HTERT RPE-1 (cell line): Measurements from ENCODE around the gene XPC.
"Not testable (repeated sequence)": the region's sequence is repeated elsewhere in the genome, so short reads cannot be mapped to it uniquely, and the experiment has no call there.

Experiments
- in situ Hi-C: fragments of 300-500 bp; cut with MboI; formaldehyde crosslinking; loops from 4 replicates; pipeline ENCODE4 v1.14.3; 2020; ENCODE audit warnings: low sequenced_read_pairs

Gene XPC

GRCh38 chr3:14122301-14122700 lies 56.1 kb downstream of the XPC start:
- in situ Hi-C loops = no loop called here

DNA sequence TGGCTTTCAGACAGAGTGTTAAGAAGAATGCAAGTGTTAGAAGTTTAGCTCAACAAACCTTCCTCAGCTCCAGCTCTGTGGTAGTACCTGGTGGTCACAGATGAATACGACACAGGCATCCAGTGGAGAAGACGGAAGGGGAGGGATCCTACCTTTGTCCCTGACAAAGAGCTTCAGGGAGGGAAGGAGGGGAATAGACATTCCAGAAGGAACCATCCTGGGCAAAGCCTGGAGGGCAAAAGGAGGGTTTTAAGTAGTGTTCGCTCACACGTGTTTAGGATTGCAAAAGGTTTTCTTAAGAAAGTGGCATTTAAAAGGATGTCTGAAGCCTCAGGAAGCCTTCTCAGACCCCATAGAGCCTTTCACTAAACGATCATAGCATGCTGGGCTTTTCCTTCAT lies 56.5 kb downstream of the XPC start:
- in situ Hi-C loops = no loop called here

DNA sequence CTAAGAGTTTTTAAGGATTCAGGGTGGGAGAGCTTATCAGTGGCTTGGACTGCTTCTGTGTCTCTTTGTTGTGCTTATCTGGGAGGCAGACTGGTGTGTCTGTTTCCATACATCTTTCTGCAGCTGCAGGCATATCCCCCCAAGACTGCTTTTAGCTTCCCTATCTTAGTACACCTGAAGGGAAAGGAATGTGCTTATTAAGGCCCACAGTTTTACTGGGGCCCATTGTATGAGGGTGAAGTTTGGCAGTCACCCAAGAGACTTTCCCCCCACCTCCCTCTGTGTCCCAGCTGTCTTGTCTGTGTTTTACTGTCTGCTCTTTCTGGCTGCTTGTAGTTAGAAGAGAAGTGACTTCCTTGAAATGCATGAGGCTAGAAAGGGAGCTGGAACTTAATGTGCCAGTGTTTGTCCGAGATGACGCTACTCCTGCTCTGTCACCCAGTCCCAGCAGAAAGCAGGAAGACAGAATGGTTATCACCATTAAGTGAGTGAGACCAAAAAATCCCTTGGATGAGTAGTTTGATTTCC lies 57.4 kb downstream of the XPC start:
- in situ Hi-C loops = not testable (repeated sequence)

- in situ Hi-C loops = no loop called here
Observed at GRCh38 chr3:14120111-14120920, 58.1 kb downstream of the XPC start.

- in situ Hi-C loops = no loop called here
Observed at GRCh38 chr3:14119651-14120050, 58.8 kb downstream of the XPC start.

DNA sequence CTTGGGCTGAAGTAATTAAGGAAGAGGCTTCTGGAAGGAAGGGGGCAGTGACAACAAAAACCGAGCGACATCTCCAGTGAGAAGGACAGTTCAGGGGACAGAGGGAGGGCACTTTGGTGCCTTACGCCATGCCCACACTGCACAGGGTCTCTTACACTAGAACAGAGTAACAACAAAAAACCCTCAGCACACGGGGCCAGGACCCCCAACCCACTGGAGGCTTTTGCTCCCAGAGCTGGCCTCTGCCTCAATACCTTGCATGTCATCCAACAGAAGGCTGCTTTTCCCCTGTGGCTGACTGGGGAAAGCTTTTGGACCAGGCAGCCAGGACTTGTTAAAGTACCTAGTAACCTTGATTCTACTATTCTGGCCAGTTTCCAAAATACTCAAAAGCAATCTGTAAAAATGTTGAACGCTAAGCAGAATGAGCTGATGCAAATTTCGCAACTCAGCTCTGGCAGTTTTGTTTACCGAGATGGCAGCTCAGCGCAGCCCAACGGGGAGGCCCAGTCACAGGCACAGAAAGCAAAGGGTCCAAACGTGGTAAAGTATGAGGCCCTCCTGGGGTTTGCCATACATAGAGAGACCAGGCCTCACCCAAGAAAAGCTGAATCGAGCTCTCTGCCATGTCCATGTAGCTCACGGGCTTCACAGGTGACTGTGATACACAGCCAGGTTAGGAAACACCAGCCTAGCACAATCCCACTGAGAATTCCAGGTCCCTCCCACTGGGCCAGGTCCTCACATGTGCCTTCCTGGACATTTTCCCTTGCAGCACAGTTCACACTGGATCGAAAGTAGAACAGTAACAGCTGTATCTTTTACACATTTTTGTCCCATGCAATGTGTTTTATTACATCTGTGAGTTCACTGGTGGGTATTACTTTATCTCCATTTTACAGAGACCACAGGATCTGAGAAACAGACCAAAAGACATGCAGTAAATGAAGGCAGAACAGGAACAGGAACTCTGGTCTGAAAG lies 59.7 kb downstream of the XPC start:
- in situ Hi-C loops = no loop called here

- in situ Hi-C loops = no loop called here
Observed at GRCh38 chr3:14117468-14118399, 60.7 kb downstream of the XPC start.

- in situ Hi-C loops = no loop called here
Observed at GRCh38 chr3:14113965-14114635, 64.3 kb downstream of the XPC start.

- in situ Hi-C loops = no loop called here
Observed at GRCh38 chr3:14110699-14111098, 67.7 kb downstream of the XPC start.

DNA sequence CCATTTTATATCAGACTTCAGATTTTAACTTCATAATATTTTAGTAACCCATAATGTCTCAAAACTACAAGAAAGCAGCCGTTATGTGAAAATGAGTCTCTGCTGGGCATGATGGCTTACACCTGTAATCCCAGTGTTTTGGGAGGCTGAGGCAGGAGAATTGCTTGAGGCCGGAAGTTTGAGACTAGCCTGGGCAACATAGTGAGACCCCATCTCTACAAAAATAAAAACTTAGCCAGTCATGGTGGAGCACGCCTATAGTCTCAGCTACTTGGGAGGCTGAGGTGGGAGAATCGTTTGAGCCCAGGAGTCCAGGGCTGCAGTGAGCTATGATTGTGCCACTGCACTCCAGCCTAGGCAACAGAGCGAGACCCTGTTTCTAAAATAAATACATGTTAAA lies 68.6 kb downstream of the XPC start:
- in situ Hi-C loops = not testable (repeated sequence)

GRCh38 chr3:14097616-14098391 lies 80.6 kb downstream of the XPC start:
- in situ Hi-C loops = no loop called here

DNA sequence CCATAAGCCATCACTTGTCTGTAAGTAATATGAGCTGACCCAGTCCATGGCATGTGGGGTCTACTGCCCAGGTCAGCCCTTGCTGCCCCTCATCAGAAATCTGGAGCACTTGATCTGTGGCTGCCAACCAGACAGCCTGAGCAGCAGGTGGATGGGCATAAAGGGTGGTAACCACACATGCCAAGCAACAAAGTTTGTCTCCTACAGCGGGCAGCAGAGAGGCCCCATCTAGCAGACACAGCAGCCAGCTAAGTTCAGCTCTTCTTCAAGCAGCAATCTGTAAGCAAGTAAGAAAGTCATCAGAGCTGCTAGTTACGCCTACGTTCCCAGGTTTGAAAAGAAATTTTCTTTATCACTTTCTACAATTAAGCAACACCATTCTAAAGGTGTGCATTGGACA lies 81.7 kb downstream of the XPC start:
- in situ Hi-C loops = no loop called here
